ENCODE measurements around the gene CST2. TPM values are rescaled to one million over a fixed set of nuclear protein-coding genes. Genes with fewer than 3 reads are reported as not detected.
"Not testable (repeated sequence)": the region's sequence is repeated elsewhere in the genome, so short reads cannot be mapped to it uniquely, and the experiment has no call there.

Gene CST2
- total RNA-seq, 1 donor from 2014 or later, result not detected

GRCh38 chr20:23823621-23824324 lies 2.8 kb downstream of the CST2 start:
- intact Hi-C loops (cut with DNase I), result no loop called here
- H3K27me3 ChIP-seq, result no peaks in the 10 kb centered on the region
- no peak overlapping the region for H3K4me3 ChIP-seq
- H3K36me3 ChIP-seq, result no peaks in the 10 kb centered on the region
- no peak overlapping the region for H3K27ac ChIP-seq
- H3K4me1 ChIP-seq, result no peaks in the 10 kb centered on the region
- DNase-seq (ENCODE audit: low spot score in 2 of 2), result no peak
- no peaks in the 10 kb centered on the region for H3K9me3 ChIP-seq
- TF ChIP-seq CTCF (IDR thresholded peaks at IDR 0.05), result no peak

GRCh38 chr20:23823111-23823510 lies 3.4 kb downstream of the CST2 start:
- DNase-seq (ENCODE audit: low spot score in 2 of 2), result no peak
- H3K27ac ChIP-seq, result no peak overlapping the region
- no peaks in the 10 kb centered on the region for H3K9me3 ChIP-seq
- no peak overlapping the region for H3K4me3 ChIP-seq
- no peaks in the 10 kb centered on the region for H3K36me3 ChIP-seq
- no peaks in the 10 kb centered on the region for H3K4me1 ChIP-seq
- intact Hi-C loops (cut with DNase I), result no loop called here
- H3K27me3 ChIP-seq, result no peaks in the 10 kb centered on the region
- TF ChIP-seq CTCF (IDR thresholded peaks at IDR 0.05), result no peak

- no peaks in the 10 kb centered on the region for H3K27me3 ChIP-seq
- no peak overlapping the region for H3K27ac ChIP-seq
- TF ChIP-seq CTCF (IDR thresholded peaks at IDR 0.05), result no peak
- DNase-seq (ENCODE audit: low spot score in 2 of 2), result no peak
- H3K36me3 ChIP-seq, result no peaks in the 10 kb centered on the region
- H3K4me1 ChIP-seq, result no peaks in the 10 kb centered on the region
- intact Hi-C loops (cut with DNase I), result no loop called here
- no peak overlapping the region for H3K4me3 ChIP-seq
- H3K9me3 ChIP-seq, result no peaks in the 10 kb centered on the region
Observed at GRCh38 chr20:23820493-23820892, 6.0 kb downstream of the CST2 start.

GRCh38 chr20:23811559-23811958 lies 15.0 kb downstream of the CST2 start:
- H3K36me3 ChIP-seq; intact Hi-C loops (cut with DNase I): not testable (repeated sequence)

GRCh38 chr20:23810349-23810748 lies 16.2 kb downstream of the CST2 start:
- H3K9me3 ChIP-seq; H3K36me3 ChIP-seq; H3K27me3 ChIP-seq; DNase-seq (ENCODE audit: low spot score in 2 of 2); H3K4me1 ChIP-seq; intact Hi-C loops (cut with DNase I); H3K27ac ChIP-seq; H3K4me3 ChIP-seq: not testable (repeated sequence)

More at GRCh38 chr20:23811559-23811958, 15.0 kb downstream of the CST2 start:
- H3K9me3 ChIP-seq; DNase-seq (ENCODE audit: low spot score in 2 of 2); H3K4me1 ChIP-seq; H3K27ac ChIP-seq; H3K4me3 ChIP-seq; H3K27me3 ChIP-seq: not testable (repeated sequence)

- intact Hi-C loops (cut with DNase I), result no loop called here
- no peak for TF ChIP-seq CTCF (IDR thresholded peaks at IDR 0.05)
- Histone ChIP-seq H3K9me3 (no peaks in the 10 kb centered on the region), H3K4me3 (no peak overlapping the region), H3K4me1 (no peaks in the 10 kb centered on the region), H3K27ac (no peak overlapping the region), H3K27me3 (no peaks in the 10 kb centered on the region), H3K36me3 (no peaks in the 10 kb centered on the region)
- DNase-seq (ENCODE audit: low spot score in 2 of 2), result no peak
Observed at GRCh38 chr20:23800865-23801264, 25.7 kb downstream of the CST2 start.
